GM04504 (cell line): ENCODE data around the gene ZBTB47.

ENCODE experiments used
- DNase-seq: peaks from one replicate; pipeline ENCODE4 v3.0.0-alpha.2; 2012; ENCODE audit warnings: low read depth

The ZBTB47 gene

GRCh38 chr3:42653560-42654330 lies at the start of gene ZBTB47:
Gene ZBTB47 (plus strand): TSS chr3:42653697. CDS start chr3:42658356, 4,659 bp downstream.
- DNase-seq: no peak

DNA sequence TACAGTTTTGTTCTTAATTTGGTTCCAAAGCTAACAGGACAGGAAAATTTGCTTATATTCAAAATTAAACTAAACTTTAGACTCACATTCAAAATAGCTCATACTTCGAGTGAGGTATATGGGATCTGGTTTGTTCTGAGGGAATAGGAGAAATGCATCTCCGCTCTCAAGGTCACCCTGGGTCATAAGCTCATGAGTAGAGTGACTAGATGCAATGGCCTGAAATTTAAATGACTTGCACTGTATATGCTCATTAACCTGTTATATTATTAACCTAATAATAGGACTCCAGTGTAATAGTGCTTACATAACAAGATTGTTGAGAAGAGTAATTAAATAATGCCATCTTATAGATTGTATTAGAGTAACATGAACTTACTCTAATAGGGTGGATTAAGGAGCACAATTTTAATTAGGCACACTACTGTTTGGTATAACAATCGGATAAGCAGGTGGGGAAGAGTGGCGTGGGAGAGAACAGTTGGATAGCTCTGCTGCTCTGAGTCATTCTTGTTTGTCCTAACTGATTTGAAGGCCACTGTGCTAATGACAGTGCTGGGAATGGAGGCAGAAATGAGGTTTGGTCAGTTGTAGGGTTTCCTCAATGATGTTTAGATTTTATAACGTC lies 47.8 kb upstream of the ZBTB47 start:
- no peak for DNase-seq

DNA sequence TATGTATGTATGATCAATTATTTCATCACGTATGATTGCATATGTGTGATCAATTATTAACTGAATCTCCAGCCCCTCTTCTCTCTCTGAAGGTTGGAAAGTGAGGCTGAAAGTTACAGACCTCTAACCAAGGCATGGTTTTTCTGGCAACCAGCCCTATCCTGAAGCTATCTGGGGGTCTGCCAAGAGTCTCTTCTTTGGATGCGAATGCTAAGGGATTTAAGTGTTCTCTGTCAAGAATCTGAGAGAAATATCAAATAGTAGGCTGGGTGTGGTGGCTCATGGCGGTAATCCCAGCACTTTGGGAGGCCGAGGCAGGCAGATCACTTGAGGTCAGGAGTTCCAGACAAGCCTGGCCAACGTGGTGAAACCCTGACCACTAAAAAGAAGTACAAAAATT lies 44.9 kb upstream of the ZBTB47 start:
- peak; percentile 30 for DNase-seq

DNA sequence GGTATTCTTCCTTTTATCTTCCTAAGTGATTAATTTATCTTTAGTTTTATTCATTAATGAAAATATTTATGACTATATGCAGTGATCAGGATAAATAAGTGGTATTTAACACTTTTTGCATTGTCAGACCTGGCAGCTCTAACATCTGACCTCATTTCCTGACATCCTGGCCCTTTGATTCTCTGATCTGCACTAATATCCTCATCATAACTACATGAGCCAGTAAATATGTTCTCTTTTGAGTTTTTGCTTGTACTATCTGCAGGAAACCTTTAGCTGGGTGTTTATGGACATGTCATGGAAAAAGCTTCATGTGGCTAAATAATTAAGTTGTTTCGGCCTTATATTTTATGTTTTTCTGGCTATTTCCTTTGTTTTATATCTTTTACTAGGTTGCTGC lies 42.5 kb upstream of the ZBTB47 start:
- no peak for DNase-seq

DNA sequence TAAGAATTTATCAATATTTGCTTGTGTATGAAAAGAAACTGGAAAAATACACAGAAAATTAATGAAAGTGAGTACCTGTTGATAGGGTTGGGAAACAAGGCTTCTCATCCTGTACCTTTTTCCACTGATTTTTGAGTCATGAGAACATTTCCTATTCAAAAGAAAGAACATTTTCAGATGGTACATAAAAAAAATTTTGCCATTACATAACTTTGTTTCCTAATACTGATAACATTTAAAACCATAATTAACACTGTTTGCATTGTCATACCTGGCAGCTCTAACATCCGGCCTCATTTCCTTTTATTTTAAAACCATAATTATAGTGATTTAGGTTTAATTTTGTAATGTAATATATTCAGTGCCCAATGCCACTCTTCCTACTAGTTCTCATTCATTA lies 41.3 kb upstream of the ZBTB47 start:
- no peak for DNase-seq

DNA sequence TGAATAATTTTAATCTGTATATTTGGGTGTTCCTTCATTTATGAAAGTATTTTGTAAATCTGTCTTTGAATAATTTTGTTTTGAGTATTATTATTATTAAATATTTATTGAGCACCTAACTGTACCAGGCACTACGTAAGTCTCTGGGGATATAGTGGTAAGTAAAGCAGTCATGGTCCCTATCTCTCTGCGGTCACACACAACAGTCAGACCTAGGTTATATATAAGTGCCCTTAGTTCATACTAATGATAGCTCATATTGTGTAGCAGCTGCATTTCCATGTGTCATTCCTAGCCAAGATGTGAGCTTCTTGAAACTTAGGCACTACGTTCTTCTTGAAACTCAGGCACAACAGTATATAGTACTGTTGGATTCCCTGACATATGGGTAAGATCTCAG lies 40.6 kb upstream of the ZBTB47 start:
- DNase-seq: no peak

DNA sequence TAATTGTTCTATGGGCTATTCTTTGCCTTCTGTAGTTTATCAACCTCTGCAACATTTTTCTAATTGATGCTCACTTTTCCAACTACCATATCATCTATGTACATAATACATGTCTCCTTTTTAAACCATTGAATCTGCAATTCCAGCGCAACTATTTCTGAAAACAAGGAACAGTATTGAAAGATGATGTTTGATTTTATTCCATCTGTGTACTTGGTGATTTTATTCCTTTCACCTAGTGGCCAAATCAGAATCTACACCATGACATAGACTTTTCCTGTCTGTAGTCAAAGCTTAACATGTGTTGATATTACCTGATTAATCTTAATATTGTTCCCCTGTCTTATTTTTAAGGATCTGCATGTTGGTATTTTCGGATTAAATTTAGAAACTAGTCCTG lies 40.0 kb upstream of the ZBTB47 start:
- DNase-seq: no peak

DNA sequence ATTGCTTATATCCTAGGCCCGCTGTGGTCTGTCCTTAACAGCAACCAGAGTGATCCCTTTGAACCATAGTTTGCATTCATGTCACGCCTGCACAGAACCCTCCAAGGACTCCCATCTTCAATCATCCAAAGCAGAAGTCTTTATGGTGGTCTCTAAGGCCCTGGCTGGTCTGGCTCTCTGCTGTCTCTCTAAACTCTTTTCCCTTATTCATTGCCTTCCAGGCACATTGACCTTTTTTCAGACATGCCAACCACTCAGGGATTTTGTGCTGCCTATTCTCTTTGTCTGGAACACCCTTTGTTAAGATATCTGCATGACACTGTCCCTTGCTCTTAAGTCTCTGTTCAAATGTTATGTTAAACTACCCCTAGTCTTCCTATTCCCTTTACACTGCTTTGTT lies 21.9 kb upstream of the ZBTB47 start:
- DNase-seq: no peak

- no peak for DNase-seq
These were observed 21.4 kb upstream of the ZBTB47 start for GRCh38 chr3:42632146-42632545.

GRCh38 chr3:42633544-42633943 lies 20.0 kb upstream of the ZBTB47 start:
- no peak for DNase-seq

GRCh38 chr3:42635111-42635510 lies 18.4 kb upstream of the ZBTB47 start:
- DNase-seq: no peak

- no peak for DNase-seq
These were observed 16.5 kb upstream of the ZBTB47 start for GRCh38 chr3:42637001-42637400.

GRCh38 chr3:42638339-42638842 lies 15.1 kb upstream of the ZBTB47 start:
- no peak for DNase-seq

DNA sequence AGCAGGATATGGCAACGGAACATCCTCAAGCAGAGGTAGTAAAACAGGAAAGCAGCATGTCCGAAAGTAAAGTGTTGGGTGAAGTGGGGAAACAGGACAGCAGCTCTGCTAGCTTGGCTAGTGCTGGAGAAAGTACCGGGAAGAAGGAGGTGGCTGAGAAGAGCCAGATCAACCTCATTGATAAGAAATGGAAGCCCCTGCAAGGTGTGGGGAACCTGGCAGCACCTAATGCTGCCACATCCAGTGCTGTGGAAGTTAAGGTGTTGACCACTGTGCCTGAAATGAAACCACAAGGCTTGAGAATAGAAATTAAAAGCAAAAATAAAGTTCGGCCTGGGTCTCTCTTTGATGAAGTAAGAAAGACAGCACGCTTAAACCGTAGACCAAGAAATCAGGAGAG lies 14.3 kb upstream of the ZBTB47 start:
- no peak for DNase-seq

DNA sequence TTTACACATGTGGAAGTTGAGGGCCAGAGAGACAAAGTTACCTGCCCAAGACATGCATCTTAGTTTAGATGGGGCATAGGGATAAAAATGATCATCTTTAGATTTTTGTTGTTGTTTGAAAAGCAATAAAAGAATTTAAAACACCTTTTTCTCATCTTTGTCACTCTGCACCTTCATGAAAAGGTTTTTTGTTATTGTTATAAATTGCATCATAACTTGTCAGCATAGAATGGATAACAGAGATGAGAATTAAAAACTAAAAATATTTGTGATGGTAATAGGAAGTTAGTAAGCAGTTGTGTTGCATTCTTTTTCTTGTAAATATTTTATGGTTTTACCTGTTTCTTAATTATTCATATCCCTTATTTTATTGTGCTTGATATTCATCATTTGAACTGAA lies 13.4 kb upstream of the ZBTB47 start:
- no peak for DNase-seq

DNA sequence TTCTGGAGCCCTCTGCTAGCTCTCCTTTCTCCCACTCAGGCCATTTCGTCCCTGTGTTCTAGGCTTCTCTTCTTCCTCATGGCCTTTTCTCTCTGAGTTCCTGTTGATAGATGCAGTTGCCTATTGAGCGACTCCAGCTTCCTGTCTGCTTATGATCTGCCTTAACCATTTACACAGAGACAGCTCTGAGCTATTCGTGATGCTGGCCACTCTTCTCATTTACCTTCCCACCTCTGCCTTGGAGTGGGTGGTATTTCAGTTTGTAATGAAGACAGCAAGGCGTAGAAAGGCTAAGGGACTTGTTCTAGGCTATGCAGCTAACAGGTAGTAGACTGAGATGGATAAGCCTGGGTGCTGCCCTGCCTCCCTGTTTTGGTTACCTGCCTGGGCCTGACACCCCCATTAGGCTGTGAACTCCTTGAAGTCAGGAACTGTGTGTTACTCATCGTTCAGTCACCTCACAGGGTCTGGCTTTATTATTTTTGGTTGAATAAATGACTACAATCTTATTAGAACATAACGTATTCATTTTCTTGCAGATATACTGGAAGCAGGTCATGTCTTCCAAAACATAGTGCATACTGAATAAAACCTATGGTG lies 12.6 kb upstream of the ZBTB47 start:
- DNase-seq: no peak

DNA sequence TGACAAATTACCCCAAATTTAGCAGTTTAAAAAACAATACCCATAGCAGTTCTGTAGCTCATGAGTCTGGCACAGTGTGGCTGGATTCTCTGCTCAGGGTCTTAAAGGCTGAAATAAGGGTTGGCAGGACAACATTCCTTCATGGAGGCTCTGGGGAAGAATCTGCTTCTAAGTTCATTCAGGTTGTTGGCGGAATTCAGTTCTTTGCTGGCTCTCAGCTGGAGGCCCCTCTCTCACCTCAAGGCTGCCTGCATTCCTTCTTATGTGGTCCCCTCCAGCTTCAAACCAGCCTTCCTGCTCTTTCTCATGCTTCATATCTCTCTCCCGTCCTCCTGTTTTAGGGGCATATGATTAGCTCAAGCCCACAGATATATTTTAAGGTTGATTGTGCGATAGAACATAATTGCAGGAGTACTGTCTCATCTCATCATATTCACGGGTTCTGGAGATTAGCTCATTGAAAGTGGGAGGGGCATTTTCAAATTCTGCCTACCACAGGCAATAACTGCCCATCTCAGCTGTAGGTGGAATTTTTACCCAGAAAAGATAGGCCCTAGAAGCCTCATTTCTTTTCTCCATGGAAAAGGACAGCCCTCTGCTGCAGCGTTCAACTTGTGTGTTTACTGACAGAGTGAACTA lies 5.6 kb upstream of the ZBTB47 start:
- no peak for DNase-seq

DNA sequence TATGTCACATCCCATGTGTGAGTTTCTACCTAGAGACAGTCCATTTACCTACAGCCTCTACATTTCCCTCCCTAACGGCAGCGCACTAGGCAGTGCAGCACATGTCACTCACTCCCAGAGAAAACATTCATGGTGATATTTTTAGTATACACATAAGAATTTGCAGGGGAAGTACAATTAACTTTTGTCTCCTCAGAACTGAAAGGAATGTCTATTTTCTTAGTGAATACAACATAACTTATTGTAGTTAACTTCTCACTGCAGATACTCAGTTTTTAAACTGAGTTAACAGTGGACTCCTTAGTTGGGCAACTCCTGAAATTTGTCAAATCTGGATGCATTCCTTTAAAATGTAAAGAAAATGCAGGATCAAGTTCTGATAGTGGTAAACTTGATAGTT lies 4.5 kb upstream of the ZBTB47 start:
- no peak for DNase-seq

GRCh38 chr3:42649783-42650182 lies 3.7 kb upstream of the ZBTB47 start:
- no peak for DNase-seq

- peak; percentile 37 for DNase-seq
These were observed 2.0 kb upstream of the ZBTB47 start for GRCh38 chr3:42651248-42652091.

GRCh38 chr3:42652251-42652610 lies 1.3 kb upstream of the ZBTB47 start:
- DNase-seq: no peak
